PC-3 (cell line): ENCODE results near the gene ENHO. TPM values are rescaled to one million over a fixed set of nuclear protein-coding genes. Genes with fewer than 3 reads are reported as not detected.

ENCODE experiments used
- ATAC-seq: fragments of 200-7000 bp; cut with Tn5 transposase; 2 replicates; pipeline ENCODE4 v1.9.1; 2020; ENCODE audit warnings: mild to moderate bottlenecking, moderate library complexity
- BruUV-seq: library from RNA; stranded (reverse); fragments of 400-500 nt; replicated peaks from 2 replicates; lab custom pipeline; 2021; lab: Mats Ljungman, UMichigan
- CTCF ChIA-PET: fragments of 300-600 bp; sonication (Branson Sonifier 250); formaldehyde crosslinking; loops from one replicate; lab custom pipeline; 2022; ENCODE audit warnings: antibody characterized with exemption; lab: Charles Lee
- POLR2A ChIA-PET: fragments of 300-600 bp; sonication (Branson Sonifier 250); formaldehyde crosslinking; loops from one replicate; lab custom pipeline; 2022; ENCODE audit warnings: antibody characterized with exemption; ENCODE audit not compliant: unreplicated experiment; lab: Charles Lee
- DNase-seq: peaks from one replicate; pipeline ENCODE4 v3.0.0-alpha.2; 2015
- H2AFZ ChIP-seq: fragments of 300-600 bp; sonication (generic); 2 replicates; pipeline ENCODE4 v1.6.0; 2016; ENCODE audit warnings: antibody characterized with exemption, low read length
- H3F3A ChIP-seq: fragments of 300-600 bp; sonication (generic); one replicate; pipeline ENCODE4 v1.6.0; 2017; ENCODE audit warnings: antibody characterized with exemption, low read length, control low read depth, mild to moderate bottlenecking; ENCODE audit not compliant: unreplicated experiment
- H3K27ac ChIP-seq: fragments of 300-600 bp; sonication (generic); 2 replicates; pipeline ENCODE4 v1.5.1; 2016; ENCODE audit warnings: mild to moderate bottlenecking, low read length
- H3K27me3 ChIP-seq: fragments of 300-600 bp; sonication (generic); 2 replicates; pipeline ENCODE4 v1.6.1; 2016; ENCODE audit warnings: low read length, mixed read lengths
- H3K36me3 ChIP-seq: fragments of 300-600 bp; sonication (generic); 2 replicates; pipeline ENCODE4 v1.6.1; 2016; ENCODE audit warnings: low read depth, mixed run types, low read length, mixed read lengths
- H3K4me1 ChIP-seq: fragments of 300-600 bp; sonication (generic); 2 replicates; pipeline ENCODE4 v1.5.1; 2016; ENCODE audit warnings: low read length; ENCODE audit not compliant: insufficient read depth
- H3K4me2 ChIP-seq: fragments of 300-600 bp; sonication (generic); 2 replicates; pipeline ENCODE4 v1.6.0; 2016; ENCODE audit warnings: low read length
- H3K4me3 ChIP-seq: fragments of 300-600 bp; sonication (generic); 2 replicates; pipeline ENCODE4 v1.5.1; 2016; ENCODE audit warnings: mild to moderate bottlenecking, low read length, mixed read lengths
- H3K79me2 ChIP-seq: fragments of 300-600 bp; sonication (generic); 2 replicates; pipeline ENCODE4 v1.6.1; 2017; ENCODE audit warnings: low read length, mixed read lengths
- H3K9ac ChIP-seq: fragments of 300-600 bp; sonication (generic); 2 replicates; pipeline ENCODE4 v1.6.0; 2016; ENCODE audit warnings: mild to moderate bottlenecking, low read length
- H3K9me2 ChIP-seq: fragments of 300-600 bp; sonication (generic); replicated peaks from 2 replicates; pipeline ENCODE4 v1.6.1; 2016; ENCODE audit warnings: mixed run types, low read length, mixed read lengths
- H3K9me3 ChIP-seq: fragments of 300-600 bp; sonication (generic); 2 replicates; pipeline ENCODE4 v1.6.1; 2016; ENCODE audit warnings: low read length, mixed read lengths
- H4K20me1 ChIP-seq: fragments of 300-600 bp; sonication (generic); 2 replicates; pipeline ENCODE4 v1.6.1; 2016; ENCODE audit warnings: low read length, mixed read lengths
- EZH2 ChIP-seq: fragments of 300-600 bp; sonication (generic); IDR thresholded peaks from one replicate; pipeline ENCODE4 v1.6.1; 2017; ENCODE audit warnings: antibody characterized with exemption, mild to moderate bottlenecking, low read length; ENCODE audit not compliant: unreplicated experiment
- EZH2phosphoT487 ChIP-seq: fragments of 300-600 bp; sonication (generic); IDR thresholded peaks from 2 replicates; pipeline ENCODE4 v1.6.1; 2018; ENCODE audit warnings: mild to moderate bottlenecking, antibody characterized with exemption, low read length, borderline replicate concordance
- intact Hi-C: fragments of 100-400 bp; cut with micrococcal nuclease; formaldehyde crosslinking; loops from 2 replicates; pipeline ENCODE4 v1.9.0; 2023
- total RNA-seq: library from RNA; depleted of rRNA; stranded (reverse); fragments of >200 nt; gene quantifications from 2 replicates; pipeline ENCODE4 v1.2.3, GENCODE V29; 2014
- TF ChIP-seq, protein P1 (sequence below): fragments of 300-600 bp; sonication (generic); conservative IDR thresholded peaks from 2 replicates; pipeline ENCODE4 v1.5.1; 2017; ENCODE audit warnings: antibody characterized with exemption, low read depth, mild to moderate bottlenecking, low read length

The ENHO gene
- total RNA-seq, 1 experiment from 2014 or later: 1.3 TPM

DNA sequence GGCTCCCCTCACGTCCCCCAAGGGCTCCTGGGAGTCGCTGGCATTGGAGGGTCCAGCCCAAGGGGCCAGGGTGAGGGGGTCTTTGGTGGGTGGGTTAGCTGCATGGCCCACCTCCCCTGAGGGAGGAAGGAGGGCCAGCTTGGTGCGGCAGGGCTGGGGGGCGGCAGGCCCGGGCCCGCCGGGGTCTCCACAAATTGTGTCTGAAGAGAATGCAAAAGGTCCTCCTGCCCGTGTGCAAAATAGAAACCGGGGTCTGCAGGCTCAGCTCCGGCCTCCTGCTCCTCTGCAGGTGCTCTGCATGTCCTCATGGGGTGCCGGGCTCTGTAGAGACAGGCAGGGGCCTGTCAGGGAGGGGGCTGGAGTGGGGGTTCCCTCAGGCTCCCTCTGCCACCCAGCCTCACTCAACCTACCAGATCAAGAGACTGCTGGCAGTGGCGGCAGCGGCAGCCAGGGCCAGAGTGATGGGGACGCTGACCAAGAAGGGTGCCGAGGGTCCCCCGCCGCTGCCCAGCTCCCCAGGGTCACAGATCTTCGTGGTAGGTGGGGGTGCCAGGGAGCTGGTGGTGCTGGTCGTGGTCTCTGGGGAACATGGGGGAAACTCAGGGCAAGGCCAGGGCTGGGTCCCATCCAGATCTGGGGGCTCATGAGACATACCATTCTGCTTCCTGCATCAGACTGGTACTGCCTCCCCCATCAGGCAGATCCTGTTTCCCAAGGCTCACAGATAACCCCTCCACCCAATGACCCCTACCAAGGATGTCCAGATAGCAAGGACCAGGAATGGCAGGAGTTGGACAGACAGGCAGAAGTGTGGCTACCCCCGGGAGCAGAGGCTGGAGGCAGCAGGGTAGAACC lies 29.2 kb upstream of the ENHO start:
- POLR2A ChIA-PET: no interaction called here
- no peak for ATAC-seq

DNA sequence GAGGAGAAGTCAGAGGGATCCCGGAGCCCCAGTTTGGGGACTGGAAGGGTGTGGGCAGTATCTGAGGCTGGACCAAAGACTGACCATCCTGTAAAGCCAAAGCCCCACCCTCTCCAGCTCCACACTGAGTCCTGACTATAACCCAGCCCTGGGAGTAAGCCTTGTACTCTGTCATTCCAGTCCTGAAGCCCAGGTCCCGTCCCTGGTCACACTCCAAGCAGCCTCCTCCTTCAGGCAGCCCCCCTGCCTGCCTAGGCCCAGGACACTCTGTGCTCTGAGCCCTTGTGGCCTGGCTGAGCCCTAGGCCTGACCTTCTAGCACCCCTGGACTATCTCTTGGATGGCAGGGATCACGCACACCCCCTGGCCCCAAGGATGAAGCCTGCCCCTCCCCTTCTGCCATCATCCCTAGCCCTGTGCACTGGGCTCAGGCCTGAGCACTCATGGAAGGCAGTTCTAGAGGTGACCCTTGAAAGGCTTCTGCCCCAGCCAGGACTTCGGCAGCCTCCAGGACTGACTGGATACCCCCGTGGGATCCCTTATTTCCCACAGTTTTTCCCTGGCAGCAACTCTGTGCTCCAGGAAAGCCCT lies 28.0 kb upstream of the ENHO start:
- Histone ChIP-seq H3K4me3 (no peak overlapping the region), H3K4me1 (no peaks in the 10 kb centered on the region), H2AFZ (no peak overlapping the region), H3K79me2 (no peaks in the 10 kb centered on the region), H3K27ac (no peak overlapping the region), H3F3A (no peaks in the 10 kb centered on the region), H3K36me3 (no peaks in the 10 kb centered on the region), H3K9me2 (no peaks in the 10 kb centered on the region), H3K9me3 (no peaks in the 10 kb centered on the region), H3K4me2 (no peak overlapping the region), H3K27me3 (no peaks in the 10 kb centered on the region), H3K9ac (no peak overlapping the region), H4K20me1 (no peaks in the 10 kb centered on the region)
- CTCF ChIA-PET: no interaction called here
- TF ChIP-seq EZH2 (no peak), EZH2phosphoT487 (no peak)
- TF ChIP-seq, protein P1, sequence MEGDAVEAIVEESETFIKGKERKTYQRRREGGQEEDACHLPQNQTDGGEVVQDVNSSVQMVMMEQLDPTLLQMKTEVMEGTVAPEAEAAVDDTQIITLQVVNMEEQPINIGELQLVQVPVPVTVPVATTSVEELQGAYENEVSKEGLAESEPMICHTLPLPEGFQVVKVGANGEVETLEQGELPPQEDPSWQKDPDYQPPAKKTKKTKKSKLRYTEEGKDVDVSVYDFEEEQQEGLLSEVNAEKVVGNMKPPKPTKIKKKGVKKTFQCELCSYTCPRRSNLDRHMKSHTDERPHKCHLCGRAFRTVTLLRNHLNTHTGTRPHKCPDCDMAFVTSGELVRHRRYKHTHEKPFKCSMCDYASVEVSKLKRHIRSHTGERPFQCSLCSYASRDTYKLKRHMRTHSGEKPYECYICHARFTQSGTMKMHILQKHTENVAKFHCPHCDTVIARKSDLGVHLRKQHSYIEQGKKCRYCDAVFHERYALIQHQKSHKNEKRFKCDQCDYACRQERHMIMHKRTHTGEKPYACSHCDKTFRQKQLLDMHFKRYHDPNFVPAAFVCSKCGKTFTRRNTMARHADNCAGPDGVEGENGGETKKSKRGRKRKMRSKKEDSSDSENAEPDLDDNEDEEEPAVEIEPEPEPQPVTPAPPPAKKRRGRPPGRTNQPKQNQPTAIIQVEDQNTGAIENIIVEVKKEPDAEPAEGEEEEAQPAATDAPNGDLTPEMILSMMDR: no peak
- ATAC-seq (no peak), DNase-seq (no peak)
- intact Hi-C loops: no loop called here
- POLR2A ChIA-PET: no interaction called here
- no TSS peak for BruUV-seq

More for the DNA sequence above, 29.2 kb upstream of the ENHO start:
- no TSS peak for BruUV-seq
- Histone ChIP-seq H3K4me3 (no peak overlapping the region), H3K4me1 (no peaks in the 10 kb centered on the region), H3K9me3 (no peaks in the 10 kb centered on the region), H3K27me3 (no peaks in the 10 kb centered on the region), H3K79me2 (no peaks in the 10 kb centered on the region), H3K4me2 (no peak overlapping the region), H3K9me2 (no peaks in the 10 kb centered on the region), H3K9ac (no peak overlapping the region), H3K36me3 (no peaks in the 10 kb centered on the region), H2AFZ (no peak overlapping the region), H3F3A (no peaks in the 10 kb centered on the region), H3K27ac (no peak overlapping the region), H4K20me1 (no peaks in the 10 kb centered on the region)
- TF ChIP-seq, protein P1: no peak
- TF ChIP-seq EZH2: no peak
- no peak for TF ChIP-seq EZH2phosphoT487
- CTCF ChIA-PET: no interaction called here
- no peak for DNase-seq
- intact Hi-C loops: no loop called here
